ENCODE results near the gene CAMK2D. TPM values are rescaled to one million over a fixed set of nuclear protein-coding genes. Genes with fewer than 3 reads are reported as not detected.

The CAMK2D gene
- total and polyA plus RNA-seq, 8 donors, result 8.8 to 155 (median 64.5) TPM

DNA sequence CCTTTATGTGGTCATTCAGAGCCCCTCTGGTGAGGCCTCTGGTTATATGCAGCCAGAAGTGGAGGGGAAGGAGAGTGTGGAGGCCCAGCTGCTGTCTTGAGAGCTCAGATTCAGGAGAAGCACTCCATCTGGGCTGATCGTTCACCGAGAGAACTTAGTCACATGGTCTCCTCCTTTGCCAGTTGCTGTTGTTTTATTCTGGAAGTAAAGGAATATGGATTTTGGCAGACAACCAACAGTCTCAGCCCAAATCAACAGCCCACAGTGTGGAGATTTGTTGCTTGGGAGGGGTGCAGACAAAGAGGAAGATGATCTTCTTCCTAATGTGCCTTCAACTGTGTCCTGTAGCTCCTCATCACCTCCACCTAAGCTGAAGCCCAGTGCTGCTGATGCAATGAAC, 356.7 kb downstream of the CAMK2D start:
- no peaks in the 10 kb centered on the region for H3K9me3 ChIP-seq
- no peaks in the 10 kb centered on the region for H3K4me1 ChIP-seq
- TF ChIP-seq POLR2AphosphoS5 (IDR thresholded peaks at IDR 0.05) (no peak), EP300 (IDR thresholded peaks at IDR 0.05) (no peak), POLR2A (IDR thresholded peaks at IDR 0.05) (no peak)
- TF ChIP-seq, protein P1, sequence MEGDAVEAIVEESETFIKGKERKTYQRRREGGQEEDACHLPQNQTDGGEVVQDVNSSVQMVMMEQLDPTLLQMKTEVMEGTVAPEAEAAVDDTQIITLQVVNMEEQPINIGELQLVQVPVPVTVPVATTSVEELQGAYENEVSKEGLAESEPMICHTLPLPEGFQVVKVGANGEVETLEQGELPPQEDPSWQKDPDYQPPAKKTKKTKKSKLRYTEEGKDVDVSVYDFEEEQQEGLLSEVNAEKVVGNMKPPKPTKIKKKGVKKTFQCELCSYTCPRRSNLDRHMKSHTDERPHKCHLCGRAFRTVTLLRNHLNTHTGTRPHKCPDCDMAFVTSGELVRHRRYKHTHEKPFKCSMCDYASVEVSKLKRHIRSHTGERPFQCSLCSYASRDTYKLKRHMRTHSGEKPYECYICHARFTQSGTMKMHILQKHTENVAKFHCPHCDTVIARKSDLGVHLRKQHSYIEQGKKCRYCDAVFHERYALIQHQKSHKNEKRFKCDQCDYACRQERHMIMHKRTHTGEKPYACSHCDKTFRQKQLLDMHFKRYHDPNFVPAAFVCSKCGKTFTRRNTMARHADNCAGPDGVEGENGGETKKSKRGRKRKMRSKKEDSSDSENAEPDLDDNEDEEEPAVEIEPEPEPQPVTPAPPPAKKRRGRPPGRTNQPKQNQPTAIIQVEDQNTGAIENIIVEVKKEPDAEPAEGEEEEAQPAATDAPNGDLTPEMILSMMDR (IDR thresholded peaks at IDR 0.05), result no peak
- no peak overlapping the region for H3K27ac ChIP-seq
- no peaks in the 10 kb centered on the region for H3K36me3 ChIP-seq
- H3K4me3 ChIP-seq, result no peak overlapping the region
- peak in 1 of 2 donors; percentile 71 for DNase-seq
- intact Hi-C loops (cut with DNase I; ENCODE audit: low total_unique reads), result no loop called here
- H3K27me3 ChIP-seq, result no peaks in the 10 kb centered on the region
- WGBS, 5 donors, result 17 to 48% (median 35%) methylated on average over 2 of the region's 2 CpGs

- DNase-seq, result no peak
- no peak overlapping the region for H3K4me3 ChIP-seq
- H3K9me3 ChIP-seq, result no peaks in the 10 kb centered on the region
- intact Hi-C loops (cut with DNase I; ENCODE audit: low total_unique reads), result no loop called here
- no peaks in the 10 kb centered on the region for H3K27me3 ChIP-seq
- no peaks in the 10 kb centered on the region for H3K36me3 ChIP-seq
- TF ChIP-seq POLR2AphosphoS5 (IDR thresholded peaks at IDR 0.05), result no peak
- TF ChIP-seq EP300 (IDR thresholded peaks at IDR 0.05), result no peak
- H3K27ac ChIP-seq, result no peak overlapping the region
- H3K4me1 ChIP-seq, result no peaks in the 10 kb centered on the region
- 82 to 90% (median 87%) methylated on average over 4 of the region's 4 CpGs for WGBS, 5 donors
These were observed 357.4 kb downstream of the CAMK2D start for GRCh38 chr4:113404167-113404571.

Small RNA genes lying within 50 kb of the gene (small RNA-seq; reads per million reads assigned to genes)
- gene RN7SL184P (0 reads per million in 4 donors), gene RNU1-138P (0 reads per million in 4 donors)

Other genes with a start within 250 kb of the CAMK2D start
- gene ARSJ, start 217.9 kb upstream of the CAMK2D start, total RNA-seq, result 10 to 100 TPM in 1 of 5 donors, 1 to 10 TPM in 4; 4.1 to 23.3 (median 8.5) TPM
- gene ARSJ, start 217.9 kb upstream of the CAMK2D start, polyA plus RNA-seq, result 1 to 10 TPM in 2 of 3 donors, under 1 TPM in 1; 0.92 to 1.9 (median 1.1) TPM

Data from stomach (tissue), 9 donors.